ENCODE results near the gene TMC7.

The TMC7 gene

GRCh38 chr16:19083670-19084069, 99.9 kb downstream of the TMC7 start:
- TF ChIP-seq CTCF (IDR thresholded peaks at IDR 0.05; ENCODE audit: low read depth, low read length, missing control alignments), result no peak
- H3K4me3 ChIP-seq (ENCODE audit: low read depth, low read length), result no peak overlapping the region
- DNase-seq (ENCODE audit: low read depth), result no peak

GRCh38 chr16:19084139-19084538, 100.4 kb downstream of the TMC7 start:
- no peak overlapping the region for H3K4me3 ChIP-seq (ENCODE audit: low read depth, low read length)
- DNase-seq (ENCODE audit: low read depth), result no peak
- no peak for TF ChIP-seq CTCF (IDR thresholded peaks at IDR 0.05; ENCODE audit: low read depth, low read length, missing control alignments)

GRCh38 chr16:19084879-19085278, 101.1 kb downstream of the TMC7 start:
- TF ChIP-seq CTCF (IDR thresholded peaks at IDR 0.05; ENCODE audit: low read depth, low read length, missing control alignments), result no peak
- no peak for DNase-seq (ENCODE audit: low read depth)
- H3K4me3 ChIP-seq (ENCODE audit: low read depth, low read length), result no peak overlapping the region

- no peak for DNase-seq (ENCODE audit: low read depth)
- H3K4me3 ChIP-seq (ENCODE audit: low read depth, low read length), result no peak overlapping the region
- TF ChIP-seq CTCF (IDR thresholded peaks at IDR 0.05; ENCODE audit: low read depth, low read length, missing control alignments), result no peak
Observed at GRCh38 chr16:19085679-19086200, 102.0 kb downstream of the TMC7 start.

DNA sequence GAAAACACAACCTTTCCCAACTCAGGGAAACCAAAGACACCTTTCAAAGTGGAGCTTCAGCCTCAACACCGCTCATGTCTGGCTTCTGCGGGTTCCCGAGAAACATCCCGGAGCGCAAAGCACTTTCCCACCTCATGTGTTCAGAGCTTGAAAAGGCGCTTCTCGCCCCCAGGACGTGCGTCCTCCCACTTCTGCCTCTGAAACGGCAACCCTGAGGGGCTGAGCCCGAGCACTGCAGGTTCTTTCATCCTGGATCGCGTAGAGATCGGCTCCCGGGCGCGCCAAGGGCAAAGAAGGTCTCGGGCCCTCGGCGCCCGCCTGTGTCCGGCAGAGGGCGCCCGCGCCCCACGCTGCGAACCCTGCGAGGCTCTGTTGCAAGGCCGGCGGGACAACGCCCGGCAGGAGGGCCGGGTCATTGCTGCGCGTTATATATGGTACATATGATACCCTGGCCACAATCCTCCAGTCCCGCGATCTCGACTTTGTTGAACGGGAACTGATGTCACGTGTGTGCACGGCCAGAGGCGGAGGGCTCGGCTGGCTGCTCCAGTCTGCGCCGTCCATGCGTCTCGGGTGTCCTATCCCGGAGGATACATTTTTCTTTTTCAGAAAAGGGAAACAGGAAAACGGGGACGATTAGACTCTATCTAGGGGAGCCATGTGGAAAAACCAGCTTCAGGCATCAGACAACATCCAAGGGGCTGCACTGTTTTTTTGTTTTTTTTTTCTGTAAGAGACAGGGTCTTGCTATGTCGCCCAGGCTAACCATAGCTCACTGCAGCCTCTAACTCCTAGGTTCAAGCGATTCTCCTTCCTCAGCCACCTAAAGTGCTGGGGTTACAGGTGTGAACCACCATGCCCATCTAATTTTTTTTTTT, 102.8 kb downstream of the TMC7 start:
- peak overlapping the region; percentile 10 for H3K4me3 ChIP-seq (ENCODE audit: low read depth, low read length)
- peak; percentile 95 for TF ChIP-seq CTCF (IDR thresholded peaks at IDR 0.05; ENCODE audit: low read depth, low read length, missing control alignments)
- peak; percentile 36 for DNase-seq (ENCODE audit: low read depth)

- no peak for DNase-seq (ENCODE audit: low read depth)
- H3K4me3 ChIP-seq (ENCODE audit: low read depth, low read length), result no peak overlapping the region
- no peak for TF ChIP-seq CTCF (IDR thresholded peaks at IDR 0.05; ENCODE audit: low read depth, low read length, missing control alignments)
Observed at GRCh38 chr16:19088341-19088916, 104.7 kb downstream of the TMC7 start.

Measured in GM12864 (cell line).